Skin epidermis (tissue), 12 donors: ENCODE measurements around the gene CDK5RAP1.
"Not testable (repeated sequence)": the region's sequence is repeated elsewhere in the genome, so short reads cannot be mapped to it uniquely, and the experiment has no call there.

Source experiments
- H3K27ac ChIP-seq, 21 experiments: fragments of 200-600 bp; sonication (generic) in 11 of 21; one replicate each; pipeline ENCODE4 v1.5.0; 2020; ENCODE audit warnings: mild to moderate bottlenecking in 3 of 21, inconsistent platforms in 2 of 21, moderate library complexity in 2 of 21
- H3K4me3 ChIP-seq, 7 experiments: fragments of 200-600 bp; sonication (generic) in 2 of 7; one replicate each; pipeline ENCODE4 v1.5.0; 2020; ENCODE audit warnings: inconsistent platforms in 2 of 7, mild to moderate bottlenecking in 2 of 7, moderate library complexity in 1 of 7

The CDK5RAP1 gene

DNA sequence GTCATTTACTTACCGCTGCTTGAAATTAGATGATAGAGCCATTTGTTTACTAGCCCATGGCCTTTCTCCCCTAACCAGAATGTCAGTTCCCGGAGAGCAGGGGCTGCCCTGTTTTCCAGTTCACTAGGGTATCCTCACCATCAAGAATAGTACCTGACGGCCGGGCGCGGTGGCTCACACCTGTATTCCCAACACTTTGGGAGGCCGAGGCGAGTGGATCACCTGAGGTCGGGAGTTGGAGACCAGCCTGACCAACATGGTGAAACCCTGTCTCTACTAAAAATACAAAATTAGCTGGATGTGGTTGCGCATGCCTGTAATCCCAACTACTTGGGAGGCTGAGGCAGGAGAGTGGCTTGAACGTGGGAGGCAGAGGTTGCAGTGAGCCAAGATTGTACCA lies 22.6 kb upstream of the CDK5RAP1 start:
- peak overlapping the region in 7 of 21 experiments; percentile 19 to 68 (median 52) for H3K27ac ChIP-seq
- not testable (repeated sequence) for H3K4me3 ChIP-seq

DNA sequence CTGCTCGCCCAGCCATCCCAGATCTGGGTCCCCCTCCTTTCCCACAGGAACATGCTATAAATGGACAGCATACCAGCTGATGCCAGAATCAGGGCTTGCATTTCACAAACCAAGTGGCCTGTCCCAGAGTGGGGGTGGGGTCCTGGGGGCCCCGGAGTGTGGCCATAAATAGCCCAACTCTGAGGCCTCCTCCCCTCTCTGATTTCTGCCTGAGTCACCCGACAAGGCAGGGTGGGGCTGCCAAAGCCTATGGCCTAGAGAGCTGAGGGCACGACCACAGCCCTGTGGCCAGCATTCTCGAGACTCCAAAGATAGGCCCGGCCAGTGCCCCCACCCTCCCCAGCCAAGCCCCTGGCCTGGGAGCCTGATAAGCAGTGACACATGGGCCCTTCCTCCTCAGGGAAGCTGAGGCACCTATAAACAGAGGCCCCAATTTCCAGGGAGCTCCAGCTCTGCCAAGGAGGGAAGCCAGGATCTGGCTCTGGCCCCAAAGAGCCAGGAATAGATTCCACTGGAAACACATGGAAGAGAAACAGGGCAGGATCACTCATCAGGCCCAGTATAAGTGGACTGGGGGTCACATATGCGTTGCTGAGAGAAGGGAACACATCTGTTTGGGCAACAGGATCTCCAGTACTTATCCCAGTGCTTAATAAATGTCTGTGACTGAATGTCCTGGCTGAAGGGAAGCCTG lies 22.0 kb upstream of the CDK5RAP1 start:
- Histone ChIP-seq H3K27ac (peak overlapping the region in 11 of 21 experiments; percentile 0 to 73 (median 52)), H3K4me3 (no peak overlapping the region)

DNA sequence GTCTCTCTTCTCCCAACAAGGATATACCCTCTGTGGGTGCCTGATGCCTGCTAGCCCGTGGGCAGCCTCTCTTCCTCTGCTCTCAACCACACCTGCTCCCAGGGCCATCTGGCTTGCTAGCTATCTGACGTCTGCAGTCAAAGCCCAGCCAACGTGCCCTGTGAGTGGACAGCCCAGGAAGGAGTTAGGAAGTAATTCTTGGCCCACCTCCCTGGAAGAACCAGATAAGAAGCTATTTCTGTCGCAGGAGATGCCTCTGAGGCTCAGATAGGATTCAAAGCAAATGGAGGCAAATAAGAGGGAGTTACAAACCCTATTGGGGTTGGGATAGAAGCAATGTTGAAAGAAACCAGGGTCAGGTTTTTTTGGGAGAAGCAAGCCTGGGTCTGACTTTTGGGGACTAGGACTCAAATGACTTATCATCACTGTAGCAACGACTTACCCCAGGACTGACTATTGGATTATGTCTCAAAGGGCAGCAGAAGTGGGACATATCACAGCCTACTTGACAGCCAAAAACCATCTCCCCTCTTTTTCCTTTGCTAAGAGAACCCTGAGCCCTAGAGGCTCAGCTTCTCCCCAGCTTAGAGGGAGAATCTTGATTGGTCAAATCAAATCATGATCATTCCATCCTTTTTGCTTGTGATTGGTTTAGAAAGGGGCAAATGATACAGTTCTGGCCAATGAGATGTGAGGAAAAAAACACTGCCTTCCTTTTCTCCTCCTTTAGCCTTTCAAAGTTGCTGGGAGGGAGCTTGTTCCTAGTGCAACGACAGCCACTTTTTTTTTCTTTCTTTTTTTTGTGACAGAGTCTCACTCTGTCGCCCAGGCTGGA lies 18.0 kb upstream of the CDK5RAP1 start:
- Histone ChIP-seq H3K27ac (no peak overlapping the region), H3K4me3 (no peak overlapping the region)

DNA sequence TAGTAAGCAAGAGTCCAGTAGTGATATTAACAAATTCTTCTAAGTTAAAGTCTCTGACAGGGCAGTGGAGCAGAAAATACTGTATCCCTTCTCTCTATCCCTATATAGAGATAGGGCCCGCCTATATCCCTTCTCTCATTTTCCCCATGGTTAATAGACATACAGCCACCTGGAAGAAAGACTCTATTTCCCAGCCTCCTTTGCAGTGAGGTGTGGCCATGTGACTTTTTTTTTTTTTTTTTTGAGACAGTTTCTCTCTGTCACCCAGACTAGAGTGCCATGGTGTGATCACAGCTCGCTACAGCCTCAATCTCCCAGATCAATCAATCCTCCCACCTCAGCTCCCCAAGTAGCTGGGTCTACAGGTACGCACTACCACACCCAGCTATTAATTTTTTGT lies 16.7 kb upstream of the CDK5RAP1 start:
- no peak overlapping the region for H3K4me3 ChIP-seq
- H3K27ac ChIP-seq: no peak overlapping the region

DNA sequence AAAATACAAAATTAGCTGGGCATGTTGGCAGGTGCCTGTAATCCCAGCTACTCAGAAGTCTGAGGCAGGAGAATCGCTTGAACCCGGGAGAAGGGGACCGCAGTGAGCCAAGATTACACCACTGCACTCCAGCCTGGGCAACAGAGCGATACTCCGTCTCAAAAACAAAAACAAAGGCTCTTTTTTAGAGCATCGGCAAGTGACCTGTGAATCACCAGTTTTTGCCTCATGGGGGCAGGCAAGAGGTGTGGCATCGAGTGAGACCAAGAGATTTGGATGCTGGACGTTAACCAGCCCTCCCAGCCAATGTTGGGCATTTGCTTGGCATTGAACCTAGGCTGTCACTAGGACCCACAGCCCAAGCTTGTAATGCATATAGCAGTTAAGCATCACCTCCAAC lies 14.6 kb upstream of the CDK5RAP1 start:
- no peak overlapping the region for H3K4me3 ChIP-seq
- no peak overlapping the region for H3K27ac ChIP-seq

DNA sequence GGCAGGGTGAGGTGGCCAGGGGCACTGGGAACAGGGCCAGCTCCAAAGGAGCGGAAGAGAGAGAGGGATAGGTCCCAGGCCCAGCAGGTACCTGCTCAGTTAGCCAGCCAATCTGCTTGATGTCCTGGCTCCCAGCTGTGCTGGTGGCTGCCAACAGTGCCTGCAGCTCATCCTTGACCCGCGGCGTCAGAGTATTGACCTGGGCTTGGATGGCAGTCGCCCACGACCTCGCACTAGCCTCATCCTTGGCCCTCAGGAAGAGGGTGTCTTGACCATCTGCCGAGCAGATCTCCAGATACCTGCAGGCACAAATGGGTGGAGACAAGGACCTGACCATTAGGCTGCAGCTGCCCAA lies 11.1 kb upstream of the CDK5RAP1 start:
- Histone ChIP-seq H3K27ac (no peak overlapping the region), H3K4me3 (no peak overlapping the region)

DNA sequence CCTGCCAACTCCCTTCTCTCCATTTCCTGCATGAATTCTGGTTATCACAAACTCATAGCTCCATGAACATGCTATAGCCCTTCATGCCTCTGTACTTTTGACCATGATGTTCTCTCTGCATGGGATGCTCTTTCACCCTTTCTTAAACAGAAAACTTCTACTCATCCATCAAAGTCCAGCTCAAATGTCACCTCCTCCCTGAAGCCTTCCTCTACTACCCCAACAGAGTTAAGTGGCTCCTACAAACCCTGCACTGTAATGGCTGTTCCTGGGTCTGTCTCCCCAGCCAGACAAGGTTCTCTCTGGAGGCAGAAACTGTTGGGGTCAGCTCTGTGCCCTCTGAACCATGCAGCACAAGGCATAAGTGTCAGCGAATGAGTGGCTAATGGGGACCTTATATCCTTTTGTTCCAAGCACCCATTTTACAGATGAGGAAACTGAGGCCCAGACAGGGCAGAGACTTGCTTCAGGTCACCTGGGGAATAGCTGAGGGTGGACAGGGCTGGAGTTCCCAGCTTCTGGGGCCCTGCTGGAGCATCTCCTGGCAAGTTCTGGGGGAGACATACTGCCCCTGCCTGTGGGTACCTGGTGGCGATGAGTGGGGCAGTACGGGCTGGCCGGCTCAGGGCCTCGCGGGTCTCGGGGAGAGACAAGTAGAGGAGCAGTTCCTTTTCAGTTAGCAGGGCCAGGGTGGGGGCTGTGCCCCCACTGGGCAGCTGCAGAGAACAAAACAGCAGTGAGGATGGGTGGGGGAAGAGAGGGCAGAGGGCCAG lies 10.6 kb upstream of the CDK5RAP1 start:
- Histone ChIP-seq H3K4me3 (no peak overlapping the region), H3K27ac (no peak overlapping the region)

DNA sequence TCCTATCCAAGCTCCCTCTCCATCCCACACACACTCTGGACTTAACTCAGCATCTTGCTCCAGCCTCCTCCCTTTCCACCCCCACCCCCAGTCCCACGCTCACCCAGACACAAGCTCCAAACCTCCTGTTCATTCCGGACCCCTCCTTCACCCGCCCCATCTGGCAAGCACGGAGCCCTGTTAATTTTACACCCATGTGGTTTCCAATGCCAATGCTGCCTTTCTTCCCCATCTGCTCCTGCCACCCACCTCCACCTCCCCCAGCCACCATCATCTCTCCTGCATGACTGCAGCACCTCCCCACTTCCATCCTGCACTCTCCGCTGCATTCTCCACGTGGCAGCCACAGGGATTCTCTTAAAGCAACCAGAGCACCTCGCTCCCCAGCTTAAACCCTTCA lies 9.9 kb upstream of the CDK5RAP1 start:
- Histone ChIP-seq H3K27ac (no peak overlapping the region), H3K4me3 (no peak overlapping the region)

DNA sequence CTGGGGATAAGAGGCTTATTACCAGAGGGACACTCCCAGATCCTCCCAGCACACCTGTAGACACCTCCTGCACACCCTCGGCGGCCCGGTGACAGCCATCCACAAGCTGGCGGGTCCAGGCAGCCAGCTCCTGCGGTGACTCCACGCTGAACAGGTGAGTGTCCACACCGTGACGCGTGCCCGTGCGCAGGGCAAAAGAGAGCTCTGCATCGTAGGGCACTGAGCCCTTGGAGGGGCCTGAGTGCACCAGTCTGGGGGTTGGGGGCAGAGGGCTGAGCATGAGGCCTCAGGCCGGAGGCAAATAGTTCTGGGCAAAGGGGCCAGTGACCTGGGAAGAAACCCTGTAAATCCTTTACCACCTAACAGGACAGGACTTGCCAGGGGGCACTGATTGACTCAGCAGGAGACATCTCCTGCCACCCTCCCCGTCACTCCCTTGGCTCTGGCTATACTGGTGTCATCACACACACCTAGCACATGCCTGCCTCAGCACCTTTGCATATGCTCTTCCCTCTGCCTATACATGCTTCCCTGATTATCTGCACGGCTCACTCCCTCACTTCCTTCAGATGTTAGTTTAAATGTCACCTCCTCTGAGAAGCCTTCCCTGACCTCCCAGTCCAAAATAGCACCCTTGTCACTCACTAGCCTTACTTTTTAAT lies 8.9 kb upstream of the CDK5RAP1 start:
- Histone ChIP-seq H3K4me3 (no peak overlapping the region), H3K27ac (no peak overlapping the region)

DNA sequence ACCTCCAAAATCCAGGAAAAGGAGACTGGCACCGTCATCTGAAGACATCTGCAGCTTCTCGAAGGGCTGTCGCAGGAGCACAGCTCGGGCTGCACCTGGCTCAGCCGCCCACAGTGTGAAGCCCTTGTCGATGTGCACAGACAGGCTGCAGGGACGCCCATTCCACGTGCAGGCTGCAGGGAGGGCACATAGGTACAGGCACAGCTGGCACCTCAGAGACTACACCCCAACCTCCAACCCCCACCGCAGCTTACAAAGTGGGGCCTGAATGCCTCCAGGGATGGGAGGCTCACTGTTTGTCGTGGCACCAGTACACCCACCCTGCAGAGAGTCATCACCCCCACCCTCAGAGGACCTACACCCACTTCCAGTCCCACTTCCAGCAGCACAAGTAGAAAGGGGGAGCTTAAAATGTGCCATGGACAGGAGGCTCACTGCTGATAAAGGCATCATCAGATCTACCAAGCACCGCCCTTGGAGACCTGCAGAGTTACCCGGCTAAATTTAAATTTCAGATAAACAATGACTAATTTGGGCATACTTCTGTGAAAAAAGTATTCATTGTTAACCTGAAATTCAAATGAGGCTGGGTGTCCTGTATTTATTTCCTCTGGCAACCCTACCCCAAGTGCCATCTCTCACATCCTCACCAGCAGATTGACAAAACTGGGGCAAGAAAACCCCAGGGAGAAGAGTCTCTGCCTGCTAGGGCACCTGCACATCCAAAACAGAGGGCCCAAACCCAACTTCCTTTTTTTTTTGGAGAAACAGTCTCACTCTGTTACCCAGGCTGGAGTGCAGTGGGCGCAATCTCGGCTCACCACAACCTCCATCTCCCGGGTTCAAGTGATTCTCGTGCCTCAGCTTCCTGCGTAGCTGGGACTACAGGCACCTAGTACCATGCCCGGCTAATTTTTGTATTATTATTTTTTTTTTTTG lies 7.7 kb upstream of the CDK5RAP1 start:
- H3K4me3 ChIP-seq: no peak overlapping the region
- peak overlapping the region in 2 of 21 experiments; percentile 23 to 41 for H3K27ac ChIP-seq

DNA sequence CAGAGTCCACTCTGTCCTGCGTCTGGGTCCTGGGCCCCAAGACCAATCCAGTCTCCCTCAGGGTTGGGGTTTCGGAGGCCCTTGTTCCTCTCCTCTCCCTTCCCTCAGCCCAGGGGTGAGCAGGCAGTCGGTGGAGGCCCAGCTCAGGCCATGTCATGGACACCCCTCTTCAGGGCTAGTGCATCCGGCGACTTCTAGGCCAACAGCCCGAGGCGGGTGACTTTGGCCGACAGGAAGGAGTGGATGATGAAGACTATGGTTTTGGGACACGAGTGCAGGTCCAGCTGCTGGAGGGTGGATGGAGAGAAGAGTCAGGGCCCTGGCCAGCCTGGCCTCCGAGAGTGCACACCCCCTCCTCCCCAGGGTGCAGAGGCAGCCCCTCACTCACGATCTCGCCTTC lies 7.0 kb upstream of the CDK5RAP1 start:
- peak overlapping the region in 3 of 21 experiments; percentile 23 to 41 (median 24) for H3K27ac ChIP-seq
- H3K4me3 ChIP-seq: no peak overlapping the region

DNA sequence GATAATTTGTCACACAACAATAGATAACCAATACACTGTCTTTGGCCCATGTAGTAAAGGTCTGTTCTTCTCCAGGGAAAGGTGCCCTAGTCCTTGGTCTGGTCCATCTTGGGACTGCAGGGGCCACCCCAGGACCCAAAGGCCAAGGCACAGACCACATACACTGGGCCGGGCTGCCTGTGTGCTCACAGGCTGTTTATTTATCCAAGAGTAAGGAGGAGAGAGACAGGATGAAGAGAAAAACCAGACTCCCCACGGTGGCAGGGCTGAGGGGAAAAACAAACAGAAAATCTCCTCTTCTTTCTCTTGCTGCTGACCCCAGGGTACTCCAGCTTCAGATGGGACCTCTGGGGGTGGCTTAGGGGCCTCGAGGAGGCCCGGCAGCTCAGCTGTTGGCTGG lies 6.5 kb upstream of the CDK5RAP1 start:
- H3K27ac ChIP-seq: no peak overlapping the region
- H3K4me3 ChIP-seq: no peak overlapping the region

DNA sequence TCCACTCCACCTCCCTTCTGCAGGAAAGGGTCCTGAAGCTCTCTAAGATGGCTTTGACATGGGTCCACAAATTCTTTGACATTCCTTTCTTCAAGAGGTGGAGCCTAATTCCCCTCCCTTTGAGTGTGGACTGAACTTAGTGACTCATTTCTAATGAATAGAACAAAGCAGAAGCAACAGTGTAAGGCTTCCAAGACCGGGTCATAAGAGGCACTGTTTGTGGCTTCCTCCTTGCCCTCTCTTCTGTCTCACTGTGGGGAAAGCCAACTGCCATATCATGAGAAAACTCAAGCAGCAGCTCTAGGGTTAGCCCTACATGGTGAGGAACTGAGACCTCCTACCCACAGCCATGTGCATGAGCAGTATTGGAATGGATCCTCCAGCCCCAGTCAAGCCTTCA lies 5.9 kb upstream of the CDK5RAP1 start:
- Histone ChIP-seq H3K27ac (no peak overlapping the region), H3K4me3 (no peak overlapping the region)

DNA sequence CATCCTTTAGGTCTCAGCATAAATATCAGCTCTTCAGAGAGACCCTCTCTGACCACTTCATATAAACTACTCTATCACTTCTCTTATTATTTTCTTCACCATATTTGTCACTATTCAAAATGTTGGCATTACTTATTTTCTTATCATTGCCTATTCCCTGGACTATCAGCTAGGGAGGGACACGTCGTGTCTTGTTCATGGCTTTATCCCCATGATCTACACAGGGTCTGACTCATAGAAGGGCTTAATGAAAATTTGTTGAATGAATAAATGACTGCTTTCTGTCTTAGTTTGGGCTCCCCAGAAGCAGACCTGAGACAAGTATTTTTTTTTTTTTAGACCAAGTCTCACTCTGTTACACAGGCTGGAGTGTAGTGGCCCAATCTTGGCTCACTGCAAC lies 3.0 kb upstream of the CDK5RAP1 start:
- Histone ChIP-seq H3K4me3 (no peak overlapping the region), H3K27ac (no peak overlapping the region)

DNA sequence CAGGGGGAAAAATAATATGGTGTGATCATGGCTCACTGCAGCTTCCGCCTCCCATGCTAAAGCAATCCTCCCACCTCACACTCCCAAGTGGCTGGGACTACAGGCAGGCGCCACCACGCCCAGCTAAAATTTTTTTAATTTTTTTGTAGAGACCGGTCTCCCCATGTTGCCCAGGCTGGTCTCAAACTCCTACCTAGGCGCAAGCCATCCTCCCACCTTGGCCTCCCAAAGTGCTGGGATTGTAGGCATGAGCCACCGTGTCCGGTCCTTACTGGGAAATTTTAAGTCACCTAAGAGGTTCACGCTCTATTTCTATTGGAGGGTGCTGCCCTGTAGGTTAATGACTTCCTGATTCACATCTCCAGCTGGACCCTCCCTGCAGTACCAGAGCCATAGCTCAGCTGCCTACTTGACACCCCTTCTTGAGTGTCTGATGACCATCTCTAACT lies 626 bp upstream of the CDK5RAP1 start:
- peak overlapping the region; percentile 55 to 99 (median 90) for H3K4me3 ChIP-seq
- H3K27ac ChIP-seq: peak overlapping the region in 14 of 21 experiments; percentile 48 to 92 (median 79)

DNA sequence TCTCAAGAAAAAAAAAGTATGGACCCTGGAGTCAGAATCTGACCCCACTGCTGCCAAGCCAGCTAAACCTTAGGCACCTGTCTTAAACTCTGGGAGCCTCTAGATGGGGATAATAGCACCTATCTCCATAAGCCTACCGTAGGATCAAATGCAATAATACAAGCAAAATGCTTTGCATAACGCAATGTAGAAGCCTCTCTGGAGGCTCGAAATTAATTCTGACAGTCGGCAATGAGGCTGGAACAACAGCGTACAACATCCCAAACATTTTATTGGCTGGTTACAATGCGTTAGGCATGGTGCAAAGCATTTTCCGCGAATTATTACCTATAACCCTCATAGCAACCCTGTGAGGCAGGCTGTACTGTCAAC lies 521 bp downstream of the CDK5RAP1 start:
- Histone ChIP-seq H3K27ac (peak overlapping the region in 20 of 21 experiments; percentile 48 to 92 (median 78)), H3K4me3 (peak overlapping the region; percentile 55 to 99 (median 90))

DNA sequence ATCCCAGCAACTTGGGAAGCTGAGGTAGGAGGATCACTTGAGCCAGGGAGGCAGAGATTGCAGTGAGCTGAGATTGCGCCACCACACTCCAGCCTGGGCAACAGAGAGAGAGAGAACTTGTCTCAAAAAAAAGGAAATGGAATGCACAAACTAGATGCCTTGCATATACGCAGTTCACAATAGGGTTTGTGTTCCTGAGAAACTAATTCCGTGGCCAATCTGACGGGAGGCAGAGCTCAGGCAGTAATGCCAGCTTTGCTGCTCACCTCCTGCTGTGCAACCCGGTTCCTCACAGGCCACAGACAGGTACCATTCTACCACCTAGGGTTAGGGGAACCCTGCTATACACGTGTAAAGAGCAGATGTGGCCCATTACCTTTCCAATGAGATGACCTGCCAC lies 1.4 kb downstream of the CDK5RAP1 start:
- peak overlapping the region in 3 of 7 experiments; percentile 88 to 98 (median 90) for H3K4me3 ChIP-seq
- H3K27ac ChIP-seq: no peak overlapping the region

DNA sequence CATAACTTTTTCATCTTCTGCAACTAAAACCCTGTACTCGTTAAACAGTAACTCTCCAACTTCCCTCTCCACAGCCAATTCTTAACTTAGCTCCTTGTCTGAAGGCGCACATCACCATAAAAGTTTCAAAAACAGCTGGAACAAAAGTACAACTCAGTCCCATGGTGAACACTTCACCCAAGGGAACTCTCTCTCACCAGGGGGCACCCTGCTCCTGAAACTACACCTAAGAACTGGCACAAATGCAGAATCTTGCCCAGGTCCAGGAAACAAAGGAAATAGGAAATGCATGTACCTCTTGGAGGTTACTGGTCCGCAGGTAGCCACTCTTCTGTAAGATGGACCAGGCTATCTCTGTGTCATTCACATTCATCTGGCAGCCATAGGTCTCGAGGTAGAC lies 6.6 kb downstream of the CDK5RAP1 start:
- no peak overlapping the region for H3K27ac ChIP-seq
- H3K4me3 ChIP-seq: no peak overlapping the region

DNA sequence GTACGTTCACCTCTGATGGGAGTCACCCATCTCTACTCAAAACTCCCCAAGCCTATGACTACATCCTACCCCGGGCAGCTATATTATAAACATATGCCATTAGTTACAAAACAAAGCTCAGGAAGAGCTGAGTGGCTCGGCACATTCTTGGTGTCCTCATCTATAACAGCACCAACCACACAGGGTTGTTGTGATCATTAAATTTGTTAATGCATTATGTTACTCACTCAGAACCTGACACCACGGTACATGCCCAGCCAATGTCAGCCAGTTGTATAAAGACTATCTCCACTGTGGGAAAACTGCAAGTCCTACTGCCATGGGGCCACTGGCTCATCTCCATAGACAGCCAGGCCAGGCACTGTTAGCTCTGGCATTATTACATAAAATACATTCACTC lies 7.7 kb downstream of the CDK5RAP1 start:
- no peak overlapping the region for H3K4me3 ChIP-seq
- no peak overlapping the region for H3K27ac ChIP-seq
